Esophagus squamous epithelium (tissue), 5 donors: ENCODE results near the gene WDR88. TPM values are rescaled to one million over a fixed set of nuclear protein-coding genes. Genes with fewer than 3 reads are reported as not detected.
"Not testable (repeated sequence)": the region's sequence is repeated elsewhere in the genome, so short reads cannot be mapped to it uniquely, and the experiment has no call there.

ENCODE experiments used
- DNase-seq: peaks from one replicate; lab custom pipeline; 2025; lab: John Stamatoyannopoulos, UW
- H3K27ac ChIP-seq, 4 donors: fragments of 200-600 bp; sonication (generic); one replicate each; pipeline ENCODE4 v1.5.1; 2016 to 2019; ENCODE audit warnings: mild to moderate bottlenecking in 1 of 4
- H3K27me3 ChIP-seq, 4 donors: fragments of 200-600 bp; sonication (generic); 1 replicate in 3 of 4; 2 replicates in 1 of 4; pipeline versions ENCODE4 v1.5.1 to v1.6.0; 2017 to 2021; ENCODE audit warnings: antibody characterized with exemption in 1 of 4
- H3K36me3 ChIP-seq, 3 donors: fragments of 200-600 bp; sonication (generic); one replicate each; pipeline ENCODE4 v1.5.1; 2016 to 2019
- H3K4me1 ChIP-seq, 3 donors: fragments of 200-600 bp; sonication (generic); one replicate each; pipeline ENCODE4 v1.5.1; 2017 to 2019
- H3K4me3 ChIP-seq, 4 donors: fragments of 200-600 bp; sonication (generic); 1 replicate in 3 of 4; 2 replicates in 1 of 4; pipeline ENCODE4 v1.5.1; 2016 to 2019; ENCODE audit warnings: mild to moderate bottlenecking in 2 of 4, moderate library complexity in 1 of 4
- H3K9me3 ChIP-seq, 3 donors: fragments of 200-600 bp; sonication (generic); one replicate each; pipeline ENCODE4 v1.5.1; 2016 to 2019
- CTCF ChIP-seq, 6 experiments: fragments of 450-650 bp in 4 of 6; fragments of 200-600 bp in 2 of 6; sonication (generic) in 2 of 6; IDR thresholded peaks; one replicate each; pipeline ENCODE4 v1.5.1; 2016 to 2019; ENCODE audit warnings: antibody characterized with exemption in 6 of 6, mild to moderate bottlenecking in 4 of 6, moderate library complexity in 4 of 6
- POLR2A ChIP-seq, 4 donors: fragments of 450-650 bp; IDR thresholded peaks; one replicate each; pipeline ENCODE4 v1.6.1; 2017; ENCODE audit warnings: antibody characterized with exemption in 4 of 4, mild to moderate bottlenecking in 4 of 4, moderate library complexity in 3 of 4
- WGBS, 2 donors: methylation state at CpG; one replicate each; pipeline ENCODE4 v1.1.5; 2018; 5-methylcytosine and 5-hydroxymethylcytosine counted together
- intact Hi-C: fragments of 100-400 bp; cut with DNase I; formaldehyde crosslinking; loops from one replicate; pipeline ENCODE4 v1.15.0; 2022
- total RNA-seq, 4 donors: library from RNA; depleted of rRNA; stranded (reverse); fragments of >200 nt; gene quantifications; one replicate each; pipeline ENCODE4 v1.1.0, GENCODE V29; 2016
- donor health status: DM: yes; HTN: yes; CAD: no.

The WDR88 gene
- total RNA-seq, 4 donors from 2014 or later, result not detected

- Histone ChIP-seq H3K36me3 (peaks cover 0 to 38% (median 0%) of the 10 kb centered on the region in 3 donors), H3K27ac (no peak overlapping the region), H3K4me3 (no peak overlapping the region), H3K27me3 (no peaks in the 10 kb centered on the region), H3K4me1 (no peaks in the 10 kb centered on the region), H3K9me3 (no peaks in the 10 kb centered on the region)
- intact Hi-C loops, result no loop called here
- TF ChIP-seq CTCF (IDR thresholded peaks at IDR 0.05) (no peak), POLR2A (IDR thresholded peaks at IDR 0.05) (no peak)
- DNase-seq, result no peak
- 37 to 68% methylated on average over 3 to 8 of the region's 11 CpGs for WGBS, 2 donors
These were observed 76.5 kb downstream of the WDR88 start for GRCh38 chr19:33208371-33208895.

GRCh38 chr19:33208904-33209849, 77.3 kb downstream of the WDR88 start:
- Histone ChIP-seq H3K9me3 (no peaks in the 10 kb centered on the region), H3K4me3 (no peak overlapping the region), H3K36me3 (peaks cover 0 to 33% (median 0%) of the 10 kb centered on the region in 3 donors), H3K4me1 (no peaks in the 10 kb centered on the region), H3K27me3 (no peaks in the 10 kb centered on the region), H3K27ac (no peak overlapping the region)
- no peak for DNase-seq
- intact Hi-C loops, result no loop called here
- 79 to 81% methylated on average over 8 to 13 of the region's 24 CpGs for WGBS, 2 donors
- TF ChIP-seq CTCF (IDR thresholded peaks at IDR 0.05), result no peak
- TF ChIP-seq POLR2A (IDR thresholded peaks at IDR 0.05), result no peak

GRCh38 chr19:33209850-33210230, 77.9 kb downstream of the WDR88 start:
- WGBS, 2 donors, result 82 to 94% methylated on average over 2 to 7 of the region's 7 CpGs
- H3K27me3 ChIP-seq, DNase-seq, H3K4me1 ChIP-seq, H3K9me3 ChIP-seq, intact Hi-C loops, H3K4me3 ChIP-seq, H3K27ac ChIP-seq: not testable (repeated sequence)
- H3K36me3 ChIP-seq, result peaks cover 0 to 28% (median 0%) of the 10 kb centered on the region in 3 donors

- intact Hi-C loops, result no loop called here
- no peaks in the 10 kb centered on the region for H3K9me3 ChIP-seq
- no peaks in the 10 kb centered on the region for H3K27me3 ChIP-seq
- H3K27ac ChIP-seq, result no peak overlapping the region
- peaks cover 0 to 22% (median 0%) of the 10 kb centered on the region in 3 donors for H3K36me3 ChIP-seq
- H3K4me3 ChIP-seq, result no peak overlapping the region
- WGBS, 2 donors, result 73% methylated on average over 3 of the region's 22 CpGs; no CpG with 5 or more reads in 1 of the 2 donors
- TF ChIP-seq POLR2A (IDR thresholded peaks at IDR 0.05) (no peak), CTCF (IDR thresholded peaks at IDR 0.05) (no peak)
- DNase-seq, result no peak
- H3K4me1 ChIP-seq, result no peaks in the 10 kb centered on the region
These were observed 78.5 kb downstream of the WDR88 start for GRCh38 chr19:33210266-33210940.

DNA sequence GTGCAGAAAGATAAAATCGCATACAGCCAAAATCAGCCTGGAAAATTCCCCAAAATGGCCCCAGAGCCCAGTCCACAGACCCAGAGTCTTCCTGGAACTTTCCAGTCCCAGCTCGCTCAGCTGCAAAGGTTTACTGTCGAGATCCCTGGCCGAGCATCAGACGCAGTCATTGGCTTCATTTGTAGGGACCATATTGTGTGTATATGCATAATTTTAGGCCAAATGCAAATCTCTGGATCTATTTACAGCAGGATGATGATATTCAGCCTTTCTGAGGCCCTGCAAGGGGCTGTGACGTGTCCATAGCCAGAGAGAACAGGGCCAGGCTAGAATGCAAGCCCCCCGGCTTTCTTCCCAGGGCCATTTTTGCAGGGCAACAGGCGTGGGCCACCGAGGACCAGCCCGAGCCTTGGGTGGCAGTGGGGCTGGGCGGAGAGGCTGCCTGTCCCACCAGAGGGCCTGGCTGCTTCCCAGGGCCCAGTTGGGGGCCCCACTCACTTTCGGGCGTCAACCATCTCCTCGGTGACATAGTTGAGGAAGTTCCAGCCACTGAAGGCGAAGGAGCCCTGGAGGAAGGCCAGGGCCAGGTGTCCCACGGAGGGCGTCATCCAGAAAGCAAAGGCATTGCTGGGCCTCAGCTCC, 80.0 kb downstream of the WDR88 start:
- DNase-seq, result no peak
- Histone ChIP-seq H3K27me3 (no peaks in the 10 kb centered on the region), H3K36me3 (peaks cover 0 to 7% (median 0%) of the 10 kb centered on the region in 3 donors), H3K4me1 (no peaks in the 10 kb centered on the region), H3K9me3 (no peaks in the 10 kb centered on the region), H3K4me3 (no peak overlapping the region), H3K27ac (no peak overlapping the region)
- intact Hi-C loops, result no loop called here
- TF ChIP-seq CTCF (IDR thresholded peaks at IDR 0.05), result no peak
- no peak for TF ChIP-seq POLR2A (IDR thresholded peaks at IDR 0.05)
- 57 to 60% methylated on average over 7 to 14 of the region's 17 CpGs for WGBS, 2 donors
